ENCODE data around the gene NPM1. TPM values are rescaled to one million over a fixed set of nuclear protein-coding genes. Genes with fewer than 3 reads are reported as not detected.
A peak's percentile ranks its signal among the peaks of the same experiment; 100 is the strongest.

The NPM1 gene
- total RNA-seq, 1 donor, result 1,271 TPM

DNA sequence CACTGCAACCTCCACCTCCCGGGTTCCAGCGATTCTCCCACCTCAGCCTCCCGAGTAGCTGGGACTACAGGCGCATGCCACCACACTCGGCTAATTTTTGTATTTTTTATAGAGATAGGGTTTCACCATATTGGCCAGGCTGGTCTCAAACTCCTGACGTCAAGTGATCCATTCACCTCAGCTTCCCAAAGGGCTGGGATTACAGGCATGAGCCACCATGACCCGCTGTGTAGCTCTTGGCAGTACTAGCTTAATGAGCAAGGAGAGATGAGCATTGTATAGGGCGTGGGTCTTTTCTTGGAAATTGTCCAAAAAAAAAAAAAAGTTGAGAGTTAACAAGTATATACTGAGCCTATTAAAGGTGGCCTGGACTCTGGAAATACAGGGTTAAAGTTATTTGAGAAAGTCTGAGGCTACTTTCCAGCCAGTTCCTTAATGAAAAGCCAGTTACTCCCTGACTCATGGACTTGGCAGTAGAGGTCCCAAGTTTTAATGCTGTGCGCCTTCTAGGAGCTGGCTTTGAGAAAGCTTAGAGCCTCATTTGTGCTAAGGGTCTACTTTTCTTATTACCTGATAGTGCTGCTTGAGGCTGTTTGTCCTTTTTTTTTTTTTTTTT, 27.6 kb downstream of the NPM1 start:
- no peak overlapping the region for H3K4me3 ChIP-seq (ENCODE audit: insufficient read depth, low read length)
- H3K79me2 ChIP-seq (ENCODE audit: insufficient read depth, low read length), result peaks cover 8% of the 10 kb centered on the region
- no peak overlapping the region for H3K27ac ChIP-seq (ENCODE audit: low read depth, low read length)
- no peaks in the 10 kb centered on the region for H3K9me3 ChIP-seq (ENCODE audit: low read depth, low read length)
- peaks cover 17% of the 10 kb centered on the region for H3K4me1 ChIP-seq (ENCODE audit: insufficient read depth, low read length)
- H4K20me1 ChIP-seq (ENCODE audit: insufficient read depth, low read length), result peaks cover 54% of the 10 kb centered on the region
- TF ChIP-seq, protein P1, sequence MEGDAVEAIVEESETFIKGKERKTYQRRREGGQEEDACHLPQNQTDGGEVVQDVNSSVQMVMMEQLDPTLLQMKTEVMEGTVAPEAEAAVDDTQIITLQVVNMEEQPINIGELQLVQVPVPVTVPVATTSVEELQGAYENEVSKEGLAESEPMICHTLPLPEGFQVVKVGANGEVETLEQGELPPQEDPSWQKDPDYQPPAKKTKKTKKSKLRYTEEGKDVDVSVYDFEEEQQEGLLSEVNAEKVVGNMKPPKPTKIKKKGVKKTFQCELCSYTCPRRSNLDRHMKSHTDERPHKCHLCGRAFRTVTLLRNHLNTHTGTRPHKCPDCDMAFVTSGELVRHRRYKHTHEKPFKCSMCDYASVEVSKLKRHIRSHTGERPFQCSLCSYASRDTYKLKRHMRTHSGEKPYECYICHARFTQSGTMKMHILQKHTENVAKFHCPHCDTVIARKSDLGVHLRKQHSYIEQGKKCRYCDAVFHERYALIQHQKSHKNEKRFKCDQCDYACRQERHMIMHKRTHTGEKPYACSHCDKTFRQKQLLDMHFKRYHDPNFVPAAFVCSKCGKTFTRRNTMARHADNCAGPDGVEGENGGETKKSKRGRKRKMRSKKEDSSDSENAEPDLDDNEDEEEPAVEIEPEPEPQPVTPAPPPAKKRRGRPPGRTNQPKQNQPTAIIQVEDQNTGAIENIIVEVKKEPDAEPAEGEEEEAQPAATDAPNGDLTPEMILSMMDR (IDR thresholded peaks at IDR 0.05; ENCODE audit: extremely low read depth, low read depth, low read length), result no peak
- H3K36me3 ChIP-seq (ENCODE audit: insufficient read depth, low read length), result peaks cover 37% of the 10 kb centered on the region
- H2AFZ ChIP-seq (ENCODE audit: low read length), result no peak overlapping the region
- peak; percentile 93 for DNase-seq (ENCODE audit: insufficient read length, low spot score, missing footprints)
- no peaks in the 10 kb centered on the region for H3K27me3 ChIP-seq (ENCODE audit: insufficient read depth, low read length)
- H3K4me2 ChIP-seq (ENCODE audit: insufficient read depth, low read length), result no peak overlapping the region

DNA sequence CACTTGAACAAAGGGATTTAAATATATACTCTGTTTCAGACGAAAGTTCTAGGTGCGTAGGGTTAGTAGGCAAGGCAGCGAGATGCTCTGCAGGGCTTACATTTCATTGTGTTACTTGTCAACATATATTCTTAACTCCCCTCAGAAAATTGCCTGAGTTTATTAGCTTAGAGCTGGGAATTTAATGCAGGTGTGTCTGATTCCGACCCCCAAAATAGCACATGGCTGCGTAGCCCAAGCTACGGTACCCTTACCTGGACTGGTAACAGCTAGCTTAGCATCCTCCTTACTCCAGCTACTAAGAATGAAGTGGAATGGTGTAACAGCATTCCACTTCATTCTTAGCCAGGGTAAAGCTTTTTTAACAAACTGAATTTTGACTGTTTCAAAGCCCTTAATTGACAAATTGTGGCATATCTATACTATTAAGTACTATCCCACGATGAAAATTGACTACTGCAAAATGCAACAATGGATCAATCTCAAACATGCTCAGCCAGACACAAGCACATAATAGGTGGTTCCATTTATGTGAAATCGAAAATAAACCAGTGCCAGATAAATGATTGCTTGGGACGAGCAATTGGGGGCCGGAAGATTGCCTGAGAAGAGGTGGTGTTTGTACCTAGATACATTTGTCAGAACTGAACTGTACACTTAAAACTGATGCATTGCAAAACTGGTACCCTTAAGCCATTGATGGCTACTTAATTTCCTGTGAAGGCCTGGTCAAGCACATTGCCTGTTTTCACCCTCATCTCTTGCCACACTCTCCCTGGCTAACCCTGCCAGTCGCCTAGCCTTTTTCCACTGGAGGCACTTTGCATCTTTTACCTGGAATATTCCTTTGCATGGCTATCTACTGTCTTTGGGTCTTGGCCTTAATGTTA, 28.8 kb downstream of the NPM1 start:
- H3K27me3 ChIP-seq (ENCODE audit: insufficient read depth, low read length), result no peaks in the 10 kb centered on the region
- H3K4me1 ChIP-seq (ENCODE audit: insufficient read depth, low read length), result peaks cover 17% of the 10 kb centered on the region
- H3K9me3 ChIP-seq (ENCODE audit: low read depth, low read length), result no peaks in the 10 kb centered on the region
- no peak overlapping the region for H3K4me2 ChIP-seq (ENCODE audit: insufficient read depth, low read length)
- H3K4me3 ChIP-seq (ENCODE audit: insufficient read depth, low read length), result no peak overlapping the region
- no peak overlapping the region for H3K27ac ChIP-seq (ENCODE audit: low read depth, low read length)
- H2AFZ ChIP-seq (ENCODE audit: low read length), result no peak overlapping the region
- TF ChIP-seq, protein P1 (IDR thresholded peaks at IDR 0.05; ENCODE audit: extremely low read depth, low read depth, low read length), result no peak
- peaks cover 51% of the 10 kb centered on the region for H4K20me1 ChIP-seq (ENCODE audit: insufficient read depth, low read length)
- H3K79me2 ChIP-seq (ENCODE audit: insufficient read depth, low read length), result peaks cover 2% of the 10 kb centered on the region
- peaks cover 29% of the 10 kb centered on the region for H3K36me3 ChIP-seq (ENCODE audit: insufficient read depth, low read length)
- peak; percentile 50 for DNase-seq (ENCODE audit: insufficient read length, low spot score, missing footprints)

DNA sequence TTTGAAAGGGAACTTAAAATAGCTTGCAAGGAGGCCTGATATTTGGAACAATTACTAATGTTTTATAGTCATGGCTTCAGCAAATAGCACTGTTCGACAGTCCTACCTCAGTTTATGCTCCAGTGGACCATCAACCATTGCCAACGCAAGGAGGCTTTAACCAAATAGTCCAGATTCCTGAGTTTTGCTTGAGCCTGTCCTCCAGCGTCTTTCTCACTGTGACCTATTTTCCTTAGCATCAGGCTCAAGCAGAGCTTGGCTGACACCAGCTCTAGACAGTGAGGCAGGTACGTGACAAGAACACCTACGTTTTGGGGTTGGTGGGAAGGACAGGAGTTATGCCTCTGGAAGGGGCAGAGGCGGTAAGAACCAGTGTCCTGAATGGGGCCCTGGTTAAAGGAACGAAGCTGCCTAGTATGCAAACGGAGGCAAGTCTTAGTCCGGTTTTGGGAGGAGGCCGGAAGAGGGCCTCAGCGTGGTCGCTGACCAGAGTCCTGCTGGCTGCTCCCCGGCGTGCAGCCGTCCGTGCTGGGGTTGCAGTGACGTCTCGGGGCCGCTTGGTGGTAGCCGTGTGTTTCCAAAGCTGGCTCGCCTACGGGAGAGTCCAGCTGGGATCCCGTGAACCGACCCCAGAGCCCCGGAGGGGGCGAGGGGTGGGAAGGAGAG, 30.8 kb downstream of the NPM1 start:
- peak overlapping the region; percentile 77 for H3K4me2 ChIP-seq (ENCODE audit: insufficient read depth, low read length)
- H3K4me3 ChIP-seq (ENCODE audit: insufficient read depth, low read length), result peak overlapping the region; percentile 63
- TF ChIP-seq, protein P1 (IDR thresholded peaks at IDR 0.05; ENCODE audit: extremely low read depth, low read depth, low read length), result peak; percentile 86
- peaks cover 8% of the 10 kb centered on the region for H3K36me3 ChIP-seq (ENCODE audit: insufficient read depth, low read length)
- H3K27me3 ChIP-seq (ENCODE audit: insufficient read depth, low read length), result no peaks in the 10 kb centered on the region
- peaks cover 45% of the 10 kb centered on the region for H4K20me1 ChIP-seq (ENCODE audit: insufficient read depth, low read length)
- no peaks in the 10 kb centered on the region for H3K9me3 ChIP-seq (ENCODE audit: low read depth, low read length)
- DNase-seq (ENCODE audit: insufficient read length, low spot score, missing footprints), result peak; percentile 100
- H3K27ac ChIP-seq (ENCODE audit: low read depth, low read length), result no peak overlapping the region
- no peak overlapping the region for H2AFZ ChIP-seq (ENCODE audit: low read length)
- H3K4me1 ChIP-seq (ENCODE audit: insufficient read depth, low read length), result peaks cover 17% of the 10 kb centered on the region
- no peaks in the 10 kb centered on the region for H3K79me2 ChIP-seq (ENCODE audit: insufficient read depth, low read length)
